Osteoblast (primary cell): ENCODE measurements around the gene JAZF1. TPM values are rescaled to one million over a fixed set of nuclear protein-coding genes. Genes with fewer than 3 reads are reported as not detected.

ENCODE experiments used
- DNase-seq: peaks from one replicate; pipeline ENCODE4 v3.0.0; 2011; ENCODE audit warnings: low spot score, mixed read lengths; ENCODE audit not compliant: insufficient read length; ENCODE audit errors: missing footprints
- H2AFZ ChIP-seq: 2 replicates; pipeline ENCODE4 v1.6.0; 2011; ENCODE audit warnings: mild to moderate bottlenecking, low read length
- H3K27ac ChIP-seq: 2 replicates; pipeline ENCODE4 v1.5.1; 2011; ENCODE audit warnings: mild to moderate bottlenecking, low read depth, low read length, moderate library complexity
- H3K27me3 ChIP-seq: 2 replicates; pipeline ENCODE4 v1.6.0; 2012; ENCODE audit warnings: mild to moderate bottlenecking, control low read depth, inconsistent platforms, low read length, moderate library complexity; ENCODE audit not compliant: insufficient read depth
- H3K36me3 ChIP-seq: 2 replicates; pipeline ENCODE4 v1.5.1; 2011; ENCODE audit warnings: mild to moderate bottlenecking, low read length, control low read depth, moderate library complexity; ENCODE audit not compliant: insufficient read depth
- H3K4me1 ChIP-seq: 2 replicates; pipeline ENCODE4 v1.5.1; 2011; ENCODE audit warnings: mild to moderate bottlenecking, low read length, control low read depth, moderate library complexity; ENCODE audit not compliant: insufficient read depth
- H3K4me2 ChIP-seq: 2 replicates; pipeline ENCODE4 v1.6.0; 2011; ENCODE audit warnings: mild to moderate bottlenecking, low read length; ENCODE audit not compliant: insufficient read depth
- H3K4me3 ChIP-seq: fragments of 200-600 bp; sonication (generic); 3 replicates; pipeline ENCODE4 v1.5.1; 2012; ENCODE audit warnings: mild to moderate bottlenecking, low read length, inconsistent platforms; ENCODE audit not compliant: insufficient read depth
- H3K79me2 ChIP-seq: 2 replicates; pipeline ENCODE4 v1.6.0; 2012; ENCODE audit warnings: mild to moderate bottlenecking, low read length, control low read depth, inconsistent platforms; ENCODE audit not compliant: insufficient read depth
- H3K9me3 ChIP-seq: 2 replicates; pipeline ENCODE4 v1.5.1; 2011; ENCODE audit warnings: low read depth, low read length, control low read depth
- H4K20me1 ChIP-seq: 2 replicates; pipeline ENCODE4 v1.6.0; 2012; ENCODE audit warnings: mild to moderate bottlenecking, low read length, control low read depth; ENCODE audit not compliant: insufficient read depth
- CTCF ChIP-seq: IDR thresholded peaks from 2 replicates; pipeline ENCODE4 v1.5.1; 2011; ENCODE audit warnings: mild to moderate bottlenecking, low read depth, low read length, moderate library complexity; ENCODE audit errors: extremely low read depth
- total RNA-seq: library from RNA; depleted of rRNA; stranded (reverse); fragments of >200 nt; gene quantifications from 2 replicates; pipeline ENCODE4 v1.2.3, GENCODE V29; 2012

Gene JAZF1
- total RNA-seq, 1 donor = 15.9 TPM

- DNase-seq = peak; percentile 72
Measured at GRCh38 chr7:27952456-27953285, 227.9 kb downstream of the JAZF1 start.

GRCh38 chr7:27950123-27950522 is 230.5 kb downstream of the JAZF1 start:
- Histone ChIP-seq H3K27me3 (no peaks in the 10 kb centered on the region), H3K9me3 (no peaks in the 10 kb centered on the region), H3K4me2 (no peak overlapping the region), H3K4me3 (no peak overlapping the region), H3K4me1 (peaks cover 19% of the 10 kb centered on the region), H2AFZ (no peak overlapping the region), H3K36me3 (no peaks in the 10 kb centered on the region), H3K79me2 (peaks cover 2% of the 10 kb centered on the region), H4K20me1 (peaks cover 11% of the 10 kb centered on the region), H3K27ac (no peak overlapping the region)
- no peak for TF ChIP-seq CTCF
- DNase-seq = no peak

More at GRCh38 chr7:27952456-27953285, 227.9 kb downstream of the JAZF1 start:
- no peaks in the 10 kb centered on the region for H3K36me3 ChIP-seq
- no peak overlapping the region for H3K4me2 ChIP-seq
- H3K4me3 ChIP-seq = no peak overlapping the region
- peaks cover 18% of the 10 kb centered on the region for H3K4me1 ChIP-seq
- peak overlapping the region; percentile 3 for H3K27ac ChIP-seq
- H3K9me3 ChIP-seq = no peaks in the 10 kb centered on the region
- no peak overlapping the region for H2AFZ ChIP-seq
- H3K27me3 ChIP-seq = no peaks in the 10 kb centered on the region
- no peak for TF ChIP-seq CTCF
- H3K79me2 ChIP-seq = peaks cover 4% of the 10 kb centered on the region
- H4K20me1 ChIP-seq = peaks cover 3% of the 10 kb centered on the region

- Histone ChIP-seq H3K27ac (no peak overlapping the region), H2AFZ (no peak overlapping the region), H3K4me1 (peaks cover 19% of the 10 kb centered on the region), H3K36me3 (no peaks in the 10 kb centered on the region), H3K4me3 (no peak overlapping the region), H3K4me2 (no peak overlapping the region), H4K20me1 (peaks cover 11% of the 10 kb centered on the region), H3K9me3 (no peaks in the 10 kb centered on the region), H3K79me2 (peaks cover 2% of the 10 kb centered on the region), H3K27me3 (no peaks in the 10 kb centered on the region)
- DNase-seq = no peak
- TF ChIP-seq CTCF = no peak
Measured at GRCh38 chr7:27948861-27949260, 231.7 kb downstream of the JAZF1 start.

GRCh38 chr7:27947586-27948278 is 232.9 kb downstream of the JAZF1 start:
- no peak for DNase-seq
- H3K4me2 ChIP-seq = no peak overlapping the region

More at GRCh38 chr7:27947586-27948278, 232.9 kb downstream of the JAZF1 start:
- Histone ChIP-seq H4K20me1 (peaks cover 15% of the 10 kb centered on the region), H3K27me3 (no peaks in the 10 kb centered on the region), H3K36me3 (no peaks in the 10 kb centered on the region), H3K4me3 (no peak overlapping the region), H3K4me1 (peaks cover 13% of the 10 kb centered on the region), H2AFZ (no peak overlapping the region), H3K27ac (no peak overlapping the region), H3K79me2 (peaks cover 2% of the 10 kb centered on the region), H3K9me3 (no peaks in the 10 kb centered on the region)
- TF ChIP-seq CTCF = no peak
